K562 (cell line): ENCODE data around the gene ABCA10. TPM values are rescaled to one million over a fixed set of nuclear protein-coding genes. Genes with fewer than 3 reads are reported as not detected.

ENCODE experiments used
- ATAC-seq: fragments of 200-7000 bp; cut with Tn5 transposase; 3 replicates; pipeline ENCODE4 v1.9.1; 2020; ENCODE audit warnings: moderate library complexity
- BruUV-seq: library from RNA; stranded (reverse); fragments of 400-500 nt; replicated peaks from 2 replicates; lab custom pipeline; 2021; lab: Mats Ljungman, UMichigan
- CTCF ChIA-PET: fragments of 300-600 bp; formaldehyde crosslinking; extraction: SDS; loops from one replicate; lab custom pipeline; 2021; ENCODE audit warnings: low intra/inter-chr PET ratio; lab: Yijun Ruan, JAX
- POLR2A ChIA-PET: fragments of 300-600, 350-650 bp; sonication (Branson Sonifier 250); formaldehyde crosslinking; extraction: SDS; loops from one replicate; lab custom pipeline; 2021; ENCODE audit warnings: antibody characterized with exemption, inconsistent platforms; lab: Yijun Ruan, JAX
- DNase-seq, 4 experiments: peaks; one replicate each; pipeline versions ENCODE4 v3.0.0 to v3.0.0-alpha.2; 2011 to 2018; ENCODE audit warnings: low spot score in 3 of 4, mixed read lengths in 3 of 4; ENCODE audit errors: extremely low read depth in 1 of 4
- FAIRE-seq: peaks from 2 replicates; lab custom pipeline; 2011; peaks lifted over from hg19 to GRCh38; lab: Jason Lieb, UNC
- H2AFZ ChIP-seq: 2 replicates; pipeline ENCODE4 v1.6.0; 2011; ENCODE audit warnings: low read depth, low read length, control low read depth, inconsistent platforms
- H3K27ac ChIP-seq: fragments of 200-600 bp; 3 replicates; pipeline ENCODE4 v1.8.0; 2011; ENCODE audit warnings: low read depth, mild to moderate bottlenecking, control low read depth, inconsistent platforms, low read length, moderate library complexity, mixed read lengths; ENCODE audit errors: extremely low read depth
- H3K27me3 ChIP-seq, 2 experiments: fragments of 300-600 bp in 1 of 2; 2 replicates in 1 of 2; 3 replicates in 1 of 2; pipeline versions ENCODE4 v1.6.0 to v1.8.0; 2011; ENCODE audit warnings: inconsistent platforms in 2 of 2, low read length in 2 of 2, mild to moderate bottlenecking in 1 of 2, mixed read lengths in 1 of 2, moderate library complexity in 1 of 2; ENCODE audit not compliant: control insufficient read depth in 2 of 2, insufficient read depth in 2 of 2
- H3K36me3 ChIP-seq: fragments of 300-600 bp; 3 replicates; pipeline ENCODE4 v1.8.0; 2011; ENCODE audit warnings: mild to moderate bottlenecking, low read length, inconsistent platforms; ENCODE audit not compliant: control insufficient read depth, insufficient read depth
- H3K4me1 ChIP-seq, 2 experiments: fragments of 200-600 bp in 1 of 2; replicated peaks in 1 of 2; 2 replicates in 1 of 2; 3 replicates in 1 of 2; pipeline versions ENCODE4 v1.5.1 to v1.8.0; 2011; ENCODE audit warnings: inconsistent platforms in 2 of 2, low read length in 2 of 2, mild to moderate bottlenecking in 1 of 2, mixed read lengths in 1 of 2, moderate library complexity in 1 of 2; ENCODE audit not compliant: control insufficient read depth in 2 of 2, insufficient read depth in 2 of 2
- H3K4me2 ChIP-seq: 2 replicates; pipeline ENCODE4 v1.6.1; 2011; ENCODE audit warnings: low read length, control low read depth, inconsistent platforms, mixed read lengths; ENCODE audit not compliant: insufficient read depth
- H3K4me3 ChIP-seq: fragments of 200-600 bp; sonication (generic), shearing (Covaris generic); 2 replicates; pipeline ENCODE4 v1.5.1; 2016; ENCODE audit warnings: control low read depth, inconsistent platforms
- H3K79me2 ChIP-seq: fragments of 200-600 bp; 3 replicates; pipeline ENCODE4 v1.8.0; 2011; ENCODE audit warnings: low read length, inconsistent platforms; ENCODE audit not compliant: control insufficient read depth, insufficient read depth
- H3K9ac ChIP-seq, 2 experiments: 2 replicates each; pipeline versions ENCODE4 v1.6.0 to v1.6.1; 2011; ENCODE audit warnings: low read depth in 2 of 2, low read length in 2 of 2, control low read depth in 1 of 2, inconsistent platforms in 1 of 2, mild to moderate bottlenecking in 1 of 2, mixed read lengths in 1 of 2; ENCODE audit not compliant: insufficient read depth in 1 of 2
- H3K9me1 ChIP-seq: one replicate; pipeline ENCODE4 v1.6.0; 2011; ENCODE audit warnings: inconsistent platforms, mild to moderate bottlenecking, low read length, moderate library complexity; ENCODE audit not compliant: control insufficient read depth, insufficient read depth
- H3K9me3 ChIP-seq: replicated peaks from 2 replicates; pipeline ENCODE4 v1.5.1; 2011; ENCODE audit warnings: low read depth, low read length, inconsistent platforms; ENCODE audit not compliant: control insufficient read depth, insufficient read depth
- H4K20me1 ChIP-seq: replicated peaks from 2 replicates; pipeline ENCODE4 v1.6.1; 2011; ENCODE audit warnings: low read length, inconsistent platforms, mixed read lengths; ENCODE audit not compliant: control insufficient read depth, insufficient read depth
- LEF1 ChIP-seq: fragments of 450-650 bp; IDR thresholded peaks from 2 replicates; pipeline ENCODE4 v1.6.1; 2016; ENCODE audit warnings: mild to moderate bottlenecking
- MEIS2 ChIP-seq: fragments of 450-650 bp; IDR thresholded peaks from 2 replicates; pipeline ENCODE4 v1.6.1; 2014; ENCODE audit warnings: mild to moderate bottlenecking; ENCODE audit not compliant: partially characterized antibody
- WGBS: fragments of 100-300 bp; shearing (Covaris generic); methylation state at CpG from one replicate; pipeline ENCODE4 v1.1.6; 2016; ENCODE audit warnings: low coverage, mixed read lengths; ENCODE audit not compliant: insufficient coverage; ENCODE audit errors: missing lambda C conversion rate; 5-methylcytosine and 5-hydroxymethylcytosine counted together
- in situ Hi-C: fragments of 300-500 bp; cut with MboI; formaldehyde crosslinking; loops from 4 replicates; pipeline ENCODE4 v1.15.0; 2018; ENCODE audit warnings: inconsistent platforms, mixed read lengths
- intact Hi-C: fragments of 100-400 bp; cut with micrococcal nuclease; formaldehyde crosslinking; loops from 2 replicates; pipeline ENCODE4 v1.14.2; 2022
- polyA plus RNA-seq, 8 experiments: library from polyadenylated mRNA; depleted of rRNA in 4 of 8; stranded (reverse) in 5 of 8; unstranded in 3 of 8; fragments of >200 nt; fragmentation: Nextera tagmentation in 2 of 8; fragmentation: Illumina TruSeq in 1 of 8; extraction: Ambion mirVana in 2 of 8; extraction: Trizol in 1 of 8; gene quantifications; 2 replicates each; pipeline versions ENCODE4 v1.2.1 to v1.2.3, GENCODE V29; 2011 to 2014; ENCODE audit warnings: inconsistent platforms in 1 of 8, missing spikeins in 1 of 8
- total RNA-seq, 7 experiments: library from RNA; depleted of rRNA in 6 of 7; stranded (reverse); fragments of >200 nt in 6 of 7; fragmentation: Illumina TruSeq in 2 of 7; extraction: Trizol in 2 of 7; gene quantifications; 2 replicates each; pipeline versions ENCODE4 v1.2.1 to v1.2.3, GENCODE V29; 2011 to 2021; ENCODE audit warnings: low replicate concordance in 1 of 7
- TF ChIP-seq, protein P1 (sequence below): fragments of 250-450 bp; sonication (Bioruptor Pico); IDR thresholded peaks from 2 replicates; pipeline ENCODE4 v1.8.0; 2022; ENCODE audit warnings: inconsistent platforms
- TF ChIP-seq, protein P2 (sequence below), 2 experiments: IDR thresholded peaks in 1 of 2; conservative IDR thresholded peaks in 1 of 2; 2 replicates each; pipeline ENCODE4 v1.6.1; 2016; ENCODE audit warnings: low read depth in 2 of 2, mild to moderate bottlenecking in 1 of 2, missing compliant biosample characterization in 1 of 2, missing genetic modification characterization in 1 of 2, moderate library complexity in 1 of 2

Gene ABCA10
- total and polyA plus RNA-seq, 9 of the 15 experiments (the other 6 are each of a cell fraction or from before 2014, with no cell fraction given): 0.04 to 0.45 (median 0.15) TPM; not detected in 1

DNA sequence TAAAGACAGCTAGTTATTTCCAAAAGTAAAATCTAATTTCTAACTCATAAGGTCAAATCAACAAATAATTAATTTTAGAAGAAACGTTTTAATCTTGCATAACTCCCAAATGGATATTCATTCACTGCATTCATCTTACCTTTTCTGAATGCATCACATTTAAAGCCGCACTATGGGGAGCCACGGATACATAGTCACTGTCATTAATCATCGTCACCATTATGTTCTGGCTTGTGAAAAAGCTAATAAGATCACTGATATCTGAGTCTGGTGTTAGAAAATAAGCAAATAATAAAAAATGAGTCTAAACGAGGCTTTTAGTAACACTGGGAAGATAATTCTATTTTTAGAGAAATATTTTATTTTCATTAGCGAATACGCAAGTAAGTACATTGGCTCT lies 42.4 kb upstream of the ABCA10 start:
- ChIA-PET POLR2A (no interaction called here), CTCF (no interaction called here)
- TF ChIP-seq, protein P1, sequence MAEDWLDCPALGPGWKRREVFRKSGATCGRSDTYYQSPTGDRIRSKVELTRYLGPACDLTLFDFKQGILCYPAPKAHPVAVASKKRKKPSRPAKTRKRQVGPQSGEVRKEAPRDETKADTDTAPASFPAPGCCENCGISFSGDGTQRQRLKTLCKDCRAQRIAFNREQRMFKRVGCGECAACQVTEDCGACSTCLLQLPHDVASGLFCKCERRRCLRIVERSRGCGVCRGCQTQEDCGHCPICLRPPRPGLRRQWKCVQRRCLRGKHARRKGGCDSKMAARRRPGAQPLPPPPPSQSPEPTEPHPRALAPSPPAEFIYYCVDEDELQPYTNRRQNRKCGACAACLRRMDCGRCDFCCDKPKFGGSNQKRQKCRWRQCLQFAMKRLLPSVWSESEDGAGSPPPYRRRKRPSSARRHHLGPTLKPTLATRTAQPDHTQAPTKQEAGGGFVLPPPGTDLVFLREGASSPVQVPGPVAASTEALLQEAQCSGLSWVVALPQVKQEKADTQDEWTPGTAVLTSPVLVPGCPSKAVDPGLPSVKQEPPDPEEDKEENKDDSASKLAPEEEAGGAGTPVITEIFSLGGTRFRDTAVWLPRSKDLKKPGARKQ (CRISPR knock-in tag): no peak
- TF ChIP-seq, protein P2, sequence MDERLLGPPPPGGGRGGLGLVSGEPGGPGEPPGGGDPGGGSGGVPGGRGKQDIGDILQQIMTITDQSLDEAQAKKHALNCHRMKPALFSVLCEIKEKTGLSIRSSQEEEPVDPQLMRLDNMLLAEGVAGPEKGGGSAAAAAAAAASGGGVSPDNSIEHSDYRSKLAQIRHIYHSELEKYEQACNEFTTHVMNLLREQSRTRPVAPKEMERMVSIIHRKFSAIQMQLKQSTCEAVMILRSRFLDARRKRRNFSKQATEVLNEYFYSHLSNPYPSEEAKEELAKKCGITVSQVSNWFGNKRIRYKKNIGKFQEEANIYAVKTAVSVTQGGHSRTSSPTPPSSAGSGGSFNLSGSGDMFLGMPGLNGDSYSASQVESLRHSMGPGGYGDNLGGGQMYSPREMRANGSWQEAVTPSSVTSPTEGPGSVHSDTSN (CRISPR knock-in tag; IDR thresholded peaks at IDR 0.05; ENCODE audit: low read depth): no peak
- TF ChIP-seq, protein P2 (tag; conservative IDR thresholded peaks at IDR 0.05; ENCODE audit: low read depth): peak; percentile 82
- TF ChIP-seq MEIS2 (peak; percentile 8), LEF1 (no peak)
- Histone ChIP-seq H3K9me3 (no peaks in the 10 kb centered on the region), H3K4me2 (no peak overlapping the region), H3K36me3 (no peaks in the 10 kb centered on the region), H3K4me1 (no peaks in the 10 kb centered on the region), H2AFZ (no peak overlapping the region), H3K9me1 (no peaks in the 10 kb centered on the region), H4K20me1 (no peaks in the 10 kb centered on the region), H3K9ac (no peak overlapping the region), H3K27ac (no peak overlapping the region), H3K27me3 (no peaks in the 10 kb centered on the region), H3K4me3 (no peak overlapping the region), H3K79me2 (no peaks in the 10 kb centered on the region)
- no peak for DNase-seq
- no TSS peak for BruUV-seq
- in situ Hi-C loops: no loop called here
- no peak for FAIRE-seq
- WGBS: 36% methylated on average over 7 of the region's 7 CpGs
- no peak for ATAC-seq
- intact Hi-C loops: no loop called here
